Tibial artery (tissue), 4 donors: ENCODE measurements around the gene TRAPPC10.
A peak's percentile ranks its signal among the peaks of the same experiment; 100 is the strongest.

ENCODE experiments used
- DNase-seq, 2 donors: peaks; one replicate each; pipeline ENCODE4 v3.0.0-alpha.2; 2019
- H3K27ac ChIP-seq, 2 donors: fragments of 200-600 bp; sonication (generic) in 1 of 2; 1 replicate in 1 of 2; 2 replicates in 1 of 2; pipeline ENCODE4 v1.5.1; 2018 to 2019; ENCODE audit warnings: mild to moderate bottlenecking in 1 of 2
- H3K27me3 ChIP-seq, 2 donors: fragments of 200-600 bp; sonication (generic) in 1 of 2; one replicate each; pipeline versions ENCODE4 v1.5.1 to v1.6.0; 2016 to 2019
- H3K36me3 ChIP-seq, 3 donors: fragments of 200-600 bp; sonication (generic) in 2 of 3; one replicate each; pipeline ENCODE4 v1.5.1; 2016 to 2019; ENCODE audit warnings: mild to moderate bottlenecking in 2 of 3
- H3K4me1 ChIP-seq, 4 donors: fragments of 200-600 bp; sonication (generic) in 2 of 4; 1 replicate in 3 of 4; 2 replicates in 1 of 4; pipeline ENCODE4 v1.5.1; 2016 to 2019
- H3K4me3 ChIP-seq, 2 donors: fragments of 200-600 bp; sonication (generic) in 1 of 2; 1 replicate in 1 of 2; 2 replicates in 1 of 2; pipeline ENCODE4 v1.5.1; 2018 to 2019; ENCODE audit warnings: mild to moderate bottlenecking in 2 of 2
- H3K9me3 ChIP-seq, 3 donors: fragments of 200-600 bp; sonication (generic) in 1 of 3; one replicate each; pipeline ENCODE4 v1.5.1; 2016 to 2019
- intact Hi-C: fragments of 100-400 bp; cut with DNase I; formaldehyde crosslinking; loops from one replicate; pipeline ENCODE4 v1.15.0; 2023; ENCODE audit warnings: low total_unique reads
- TF ChIP-seq, protein P1 (sequence below), 2 experiments: fragments of 200-600 bp in 1 of 2; fragments of 450-650 bp in 1 of 2; IDR thresholded peaks; one replicate each; pipeline ENCODE4 v1.5.1; 2017 to 2019; ENCODE audit warnings: antibody characterized with exemption in 2 of 2, mild to moderate bottlenecking in 1 of 2, moderate library complexity in 1 of 2

Gene TRAPPC10

DNA sequence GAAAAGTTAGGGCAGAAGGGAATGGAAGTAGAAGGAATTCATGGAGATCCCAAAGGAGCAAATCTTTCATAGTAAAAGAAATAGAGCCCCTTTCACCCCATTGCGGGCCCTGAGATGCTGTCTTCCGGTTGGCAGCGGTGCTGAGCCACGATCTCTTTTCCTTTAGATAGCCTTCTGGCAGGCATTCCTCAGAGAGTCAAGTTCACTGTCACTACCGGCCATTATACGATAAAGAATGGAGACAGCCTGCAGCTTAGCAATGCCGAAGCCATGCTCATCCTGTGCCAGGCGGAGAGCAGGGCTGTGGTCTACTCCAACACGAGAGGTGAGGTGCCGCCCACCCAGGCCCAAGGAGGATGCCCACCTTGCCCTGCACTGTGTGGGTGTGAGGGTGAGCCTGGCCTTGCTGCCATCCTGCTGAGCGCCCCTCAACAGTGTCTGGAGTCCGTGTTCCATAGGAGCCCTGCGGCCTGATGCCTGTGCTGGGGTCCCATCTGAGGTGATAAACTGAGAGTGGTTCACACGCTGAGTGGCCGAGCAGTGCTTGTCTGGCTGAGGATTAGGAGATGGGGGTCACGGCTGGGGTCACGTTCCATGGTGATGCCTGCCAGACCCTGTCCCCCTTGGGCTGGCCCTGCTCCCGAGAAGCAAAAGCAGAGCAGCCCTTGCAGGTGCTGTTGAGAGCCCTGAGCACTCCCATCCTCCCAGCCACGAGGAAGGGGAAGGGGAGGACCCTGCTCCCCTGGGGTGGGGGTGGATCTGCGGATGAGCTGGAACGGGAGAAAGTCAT, 74.7 kb downstream of the TRAPPC10 start:
- Histone ChIP-seq H3K27ac (no peak overlapping the region), H3K27me3 (no peaks in the 10 kb centered on the region), H3K4me3 (no peak overlapping the region), H3K9me3 (no peaks in the 10 kb centered on the region), H3K4me1 (no peaks in the 10 kb centered on the region), H3K36me3 (peaks cover 71 to 100% (median 86%) of the 10 kb centered on the region in 3 donors)
- intact Hi-C loops = no loop called here
- no peak for DNase-seq
- TF ChIP-seq, protein P1, sequence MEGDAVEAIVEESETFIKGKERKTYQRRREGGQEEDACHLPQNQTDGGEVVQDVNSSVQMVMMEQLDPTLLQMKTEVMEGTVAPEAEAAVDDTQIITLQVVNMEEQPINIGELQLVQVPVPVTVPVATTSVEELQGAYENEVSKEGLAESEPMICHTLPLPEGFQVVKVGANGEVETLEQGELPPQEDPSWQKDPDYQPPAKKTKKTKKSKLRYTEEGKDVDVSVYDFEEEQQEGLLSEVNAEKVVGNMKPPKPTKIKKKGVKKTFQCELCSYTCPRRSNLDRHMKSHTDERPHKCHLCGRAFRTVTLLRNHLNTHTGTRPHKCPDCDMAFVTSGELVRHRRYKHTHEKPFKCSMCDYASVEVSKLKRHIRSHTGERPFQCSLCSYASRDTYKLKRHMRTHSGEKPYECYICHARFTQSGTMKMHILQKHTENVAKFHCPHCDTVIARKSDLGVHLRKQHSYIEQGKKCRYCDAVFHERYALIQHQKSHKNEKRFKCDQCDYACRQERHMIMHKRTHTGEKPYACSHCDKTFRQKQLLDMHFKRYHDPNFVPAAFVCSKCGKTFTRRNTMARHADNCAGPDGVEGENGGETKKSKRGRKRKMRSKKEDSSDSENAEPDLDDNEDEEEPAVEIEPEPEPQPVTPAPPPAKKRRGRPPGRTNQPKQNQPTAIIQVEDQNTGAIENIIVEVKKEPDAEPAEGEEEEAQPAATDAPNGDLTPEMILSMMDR (IDR thresholded peaks at IDR 0.05) = no peak

DNA sequence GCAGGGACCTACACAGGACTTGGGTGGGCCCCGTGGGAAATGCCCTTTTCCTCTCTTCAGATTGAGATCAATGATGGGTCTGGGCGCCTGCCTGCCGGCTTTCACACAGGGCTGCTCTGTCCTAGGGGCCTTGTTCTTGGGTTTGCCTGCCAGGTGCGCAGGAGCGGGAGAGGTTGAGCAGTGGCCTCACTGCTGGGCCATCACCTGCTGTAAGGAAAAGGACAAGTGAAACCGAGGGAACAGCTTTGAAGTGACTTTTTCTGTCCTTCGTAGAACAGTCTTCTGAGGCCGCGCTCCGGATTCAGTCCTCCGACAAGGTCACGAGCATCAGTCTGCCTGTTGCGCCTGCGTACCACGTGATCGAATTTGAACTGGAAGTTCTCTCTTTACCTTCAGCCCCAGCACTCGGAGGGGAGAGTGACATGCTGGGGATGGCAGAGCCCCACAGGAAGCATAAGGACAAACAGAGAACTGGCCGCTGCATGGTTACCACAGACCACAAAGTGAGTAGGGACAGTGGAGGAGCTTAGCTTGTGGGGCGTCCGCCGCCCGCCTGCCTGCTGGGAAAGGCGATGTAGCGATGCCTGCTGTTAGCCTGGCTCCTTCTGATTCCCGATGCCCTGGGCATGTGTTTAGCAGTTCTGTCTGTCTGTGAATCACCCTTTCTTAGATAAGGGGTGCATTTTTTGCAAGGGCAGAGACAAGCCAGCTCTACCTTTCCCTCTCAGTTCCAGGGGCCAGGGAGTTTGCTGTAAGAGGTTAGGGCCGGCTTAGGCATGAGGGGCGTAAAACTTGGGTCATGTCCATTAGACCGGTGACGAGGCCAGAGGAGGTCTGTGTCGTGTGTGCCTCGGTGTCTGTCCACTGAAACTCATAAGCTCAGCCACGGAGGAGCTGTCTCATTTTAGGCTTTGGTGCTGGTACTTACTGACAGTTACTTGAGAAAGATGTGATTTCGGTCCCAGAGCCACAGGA, 75.6 kb downstream of the TRAPPC10 start:
- intact Hi-C loops = no loop called here
- Histone ChIP-seq H3K36me3 (peaks cover 62 to 100% (median 83%) of the 10 kb centered on the region in 3 donors), H3K27me3 (no peaks in the 10 kb centered on the region), H3K27ac (no peak overlapping the region), H3K4me3 (no peak overlapping the region), H3K4me1 (no peaks in the 10 kb centered on the region), H3K9me3 (no peaks in the 10 kb centered on the region)
- TF ChIP-seq, protein P1 (IDR thresholded peaks at IDR 0.05) = no peak
- DNase-seq = no peak

DNA sequence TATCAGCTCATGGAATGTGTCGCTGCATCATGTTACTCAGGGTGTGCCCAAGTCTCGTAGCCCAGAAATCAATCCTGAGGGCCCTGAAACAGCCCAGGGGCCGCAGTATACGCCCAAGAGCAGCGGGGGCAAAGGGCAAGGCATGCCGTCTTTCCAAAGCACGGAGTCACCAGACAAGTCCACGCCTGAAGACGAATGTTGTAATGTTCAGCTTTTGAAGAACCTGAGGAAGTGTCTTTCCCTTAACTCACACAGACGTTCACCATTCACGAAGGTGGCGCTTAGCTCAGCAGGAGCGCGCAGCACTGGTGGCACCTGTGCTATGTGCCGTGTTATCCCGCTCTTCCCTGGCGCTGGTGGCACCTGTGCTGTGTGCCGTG, 76.3 kb downstream of the TRAPPC10 start:
- Histone ChIP-seq H3K4me3 (no peak overlapping the region), H3K36me3 (peaks cover 57 to 100% (median 85%) of the 10 kb centered on the region in 3 donors), H3K4me1 (no peaks in the 10 kb centered on the region), H3K9me3 (no peaks in the 10 kb centered on the region), H3K27ac (no peak overlapping the region), H3K27me3 (no peaks in the 10 kb centered on the region)
- DNase-seq = no peak
- TF ChIP-seq, protein P1 (IDR thresholded peaks at IDR 0.05) = no peak
- intact Hi-C loops = no loop called here

DNA sequence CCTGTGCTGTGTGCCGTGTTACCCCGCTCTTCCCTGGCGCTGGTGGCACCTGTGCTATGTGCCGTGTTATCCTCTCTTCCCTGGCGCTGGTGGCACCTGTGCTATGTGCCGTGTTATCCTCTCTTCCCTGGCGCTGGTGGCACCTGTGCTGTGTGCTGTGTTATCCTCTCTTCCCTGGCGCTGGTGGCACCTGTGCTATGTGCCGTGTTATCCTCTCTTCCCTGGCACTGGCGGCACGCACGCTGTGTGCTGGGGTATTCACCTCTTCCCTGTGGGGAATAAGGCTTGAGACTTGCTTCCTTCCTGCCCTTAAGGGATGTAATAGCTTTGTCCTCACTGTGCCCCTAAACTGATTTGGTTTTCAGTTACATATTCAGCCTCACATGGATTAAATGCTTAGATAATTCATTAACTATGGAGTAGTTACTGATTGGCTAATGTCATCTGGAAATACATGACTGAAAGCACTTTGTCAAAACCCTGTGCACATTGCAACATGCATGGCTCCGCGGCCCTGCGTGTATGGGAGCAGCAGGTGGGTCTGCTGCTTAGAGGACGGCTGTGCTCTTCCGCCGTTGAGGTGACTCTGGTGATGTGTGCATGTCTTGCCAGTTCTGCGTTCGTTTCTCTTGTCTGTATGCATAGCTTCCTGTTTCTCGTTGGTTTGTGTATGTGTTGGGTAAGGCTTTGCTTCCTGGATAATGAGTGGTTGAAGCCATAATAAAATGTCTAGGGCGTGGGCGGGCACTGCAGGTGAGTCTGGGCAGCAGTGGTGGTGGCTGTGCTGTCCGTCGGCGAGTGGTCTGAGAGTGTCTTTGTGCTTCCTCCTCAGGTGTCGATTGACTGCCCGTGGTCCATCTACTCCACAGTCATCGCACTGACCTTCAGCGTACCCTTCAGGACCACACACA, 77.1 kb downstream of the TRAPPC10 start:
- TF ChIP-seq, protein P1 (IDR thresholded peaks at IDR 0.05) = no peak
- H3K36me3 ChIP-seq = peaks cover 56 to 100% (median 85%) of the 10 kb centered on the region in 3 donors
- H3K4me3 ChIP-seq = no peak overlapping the region
- intact Hi-C loops = no loop called here
- no peaks in the 10 kb centered on the region for H3K9me3 ChIP-seq
- no peaks in the 10 kb centered on the region for H3K27me3 ChIP-seq
- H3K4me1 ChIP-seq = no peaks in the 10 kb centered on the region
- DNase-seq = peak in 1 of 2 donors; percentile 41
- no peak overlapping the region for H3K27ac ChIP-seq

DNA sequence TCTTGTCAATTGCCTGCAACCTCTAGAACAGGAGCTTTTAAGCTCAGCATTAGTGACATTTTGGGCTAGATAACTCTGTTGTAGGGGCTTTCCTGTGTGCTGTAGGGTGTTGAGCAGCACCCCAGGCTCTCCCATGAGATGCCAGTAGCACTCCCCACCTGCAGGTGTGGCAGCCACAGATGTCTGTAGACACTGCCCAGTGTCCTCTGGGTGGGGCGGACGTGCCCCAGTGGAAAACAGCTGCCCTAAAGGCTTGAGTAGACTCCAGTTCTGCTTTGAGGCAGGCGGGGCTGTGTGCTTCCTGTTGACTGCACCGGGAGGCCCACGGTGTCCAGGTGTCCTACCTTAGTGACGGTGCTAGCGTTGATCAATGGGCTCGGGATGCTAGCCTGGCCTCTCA, 78.2 kb downstream of the TRAPPC10 start:
- peaks cover 45 to 92% (median 77%) of the 10 kb centered on the region in 3 donors for H3K36me3 ChIP-seq
- intact Hi-C loops = no loop called here
- TF ChIP-seq, protein P1 (IDR thresholded peaks at IDR 0.05) = no peak
- H3K27me3 ChIP-seq = no peaks in the 10 kb centered on the region
- no peak overlapping the region for H3K27ac ChIP-seq
- DNase-seq = peak in 1 of 2 donors; percentile 42
- H3K4me3 ChIP-seq = no peak overlapping the region
- peaks cover 0 to 3% (median under 1%) of the 10 kb centered on the region in 4 donors for H3K4me1 ChIP-seq
- no peaks in the 10 kb centered on the region for H3K9me3 ChIP-seq
